ENCODE data around the gene DDX42.
"Not testable (repeated sequence)": the region's sequence is repeated elsewhere in the genome, so short reads cannot be mapped to it uniquely, and the experiment has no call there.

DDX42 gene

GRCh38 chr17:63780507-63780906, 6.5 kb downstream of the DDX42 start:
- no peak for DNase-seq

- no peak for DNase-seq
Observed at GRCh38 chr17:63780928-63781327, 7.0 kb downstream of the DDX42 start.

- no peak for DNase-seq
Observed at GRCh38 chr17:63783522-63783921, 9.6 kb downstream of the DDX42 start.

GRCh38 chr17:63785556-63785955, 11.6 kb downstream of the DDX42 start:
- DNase-seq: no peak

GRCh38 chr17:63786117-63786516, 12.1 kb downstream of the DDX42 start:
- DNase-seq: no peak

- no peak for DNase-seq
Observed at GRCh38 chr17:63786971-63787711, 13.2 kb downstream of the DDX42 start.

GRCh38 chr17:63790057-63790456, 16.1 kb downstream of the DDX42 start:
- no peak for DNase-seq

GRCh38 chr17:63792055-63792729, 18.2 kb downstream of the DDX42 start:
- DNase-seq: no peak

GRCh38 chr17:63796375-63796774, 22.4 kb downstream of the DDX42 start:
- not testable (repeated sequence) for DNase-seq

- no peak for DNase-seq
Observed at GRCh38 chr17:63798572-63799106, 24.7 kb downstream of the DDX42 start.

- no peak for DNase-seq
Observed at GRCh38 chr17:63800783-63801182, 26.8 kb downstream of the DDX42 start.

GRCh38 chr17:63804328-63804727, 30.4 kb downstream of the DDX42 start:
- DNase-seq: no peak

GRCh38 chr17:63805591-63805990, 31.6 kb downstream of the DDX42 start:
- no peak for DNase-seq

GRCh38 chr17:63809970-63810369, 36.0 kb downstream of the DDX42 start:
- DNase-seq: no peak

GRCh38 chr17:63816123-63816522, 42.2 kb downstream of the DDX42 start:
- DNase-seq: no peak

- no peak for DNase-seq
Observed at GRCh38 chr17:63816669-63817068, 42.7 kb downstream of the DDX42 start.

- no peak for DNase-seq
Observed at GRCh38 chr17:63817736-63818385, 43.9 kb downstream of the DDX42 start.

- no peak for DNase-seq
Observed at GRCh38 chr17:63819131-63819530, 45.2 kb downstream of the DDX42 start.

- DNase-seq: peak; percentile 27
Observed at GRCh38 chr17:63819585-63820537, 45.9 kb downstream of the DDX42 start.

- DNase-seq: no peak
Observed at GRCh38 chr17:63820963-63821561, 47.1 kb downstream of the DDX42 start.

GRCh38 chr17:63821804-63822203, 47.8 kb downstream of the DDX42 start:
- DNase-seq: no peak

GRCh38 chr17:63822537-63822936, 48.6 kb downstream of the DDX42 start:
- DNase-seq: no peak

Data from CD4-positive, alpha-beta T cell treated with Interleukin-17A for 4 hours (primary cell).